Right atrium auricular region (tissue), 2 donors: Measurements from ENCODE around the gene ARL8A. TPM values are rescaled to one million over a fixed set of nuclear protein-coding genes. Genes with fewer than 3 reads are reported as not detected.

Experiments used
- DNase-seq: peaks from one replicate; pipeline ENCODE4 v3.0.0-alpha.2; 2019; ENCODE audit warnings: low spot score
- H3K27ac ChIP-seq, 2 donors: fragments of 200-600 bp; sonication (generic); 1 replicate in 1 of 2; 2 replicates in 1 of 2; pipeline ENCODE4 v1.5.1; 2016 to 2019
- H3K27me3 ChIP-seq, 2 donors: fragments of 200-600 bp; sonication (generic); one replicate each; pipeline versions ENCODE4 v1.5.1 to v1.6.0; 2017 to 2019
- H3K36me3 ChIP-seq: fragments of 200-600 bp; sonication (generic); one replicate; pipeline ENCODE4 v1.5.1; 2016
- H3K4me1 ChIP-seq, 2 donors: fragments of 200-600 bp; sonication (generic); one replicate each; pipeline versions ENCODE4 v1.5.1 to v1.6.0; 2017 to 2019
- H3K4me3 ChIP-seq, 2 donors: fragments of 200-600 bp; sonication (generic); 1 replicate in 1 of 2; 2 replicates in 1 of 2; pipeline ENCODE4 v1.5.1; 2017 to 2019; ENCODE audit warnings: mild to moderate bottlenecking in 1 of 2, moderate library complexity in 1 of 2
- H3K9me3 ChIP-seq, 2 donors: fragments of 200-600 bp; sonication (generic); one replicate each; pipeline ENCODE4 v1.5.1; 2019
- CTCF ChIP-seq, 2 donors: fragments of 200-600 bp; sonication (generic); IDR thresholded peaks; one replicate each; pipeline ENCODE4 v1.5.1; 2019; ENCODE audit warnings: antibody characterized with exemption in 2 of 2
- total RNA-seq, 2 donors: library from RNA; depleted of rRNA; stranded (reverse); fragments of >200 nt; gene quantifications; one replicate each; pipeline ENCODE4 v1.1.0, GENCODE V29; 2016

The ARL8A gene
- total RNA-seq, 2 donors from 2014 or later: 30.8 to 41.6 TPM

- no peak for DNase-seq
- no peak overlapping the region for H3K27ac ChIP-seq
- H3K4me1 ChIP-seq: no peaks in the 10 kb centered on the region
- H3K36me3 ChIP-seq: no peaks in the 10 kb centered on the region
- no peak for TF ChIP-seq CTCF (IDR thresholded peaks at IDR 0.05)
- H3K9me3 ChIP-seq: no peaks in the 10 kb centered on the region
- H3K27me3 ChIP-seq: no peaks in the 10 kb centered on the region
- H3K4me3 ChIP-seq: no peak overlapping the region
These were observed 16.9 kb upstream of the ARL8A start for GRCh38 chr1:202161151-202162046.

GRCh38 chr1:202160377-202160940, 15.9 kb upstream of the ARL8A start, which contains the start of gene PTPN7:
Gene PTPN7, minus strand, starts transcription at chr1:202160602. Its CDS starts 1,200 bp downstream, at chr1:202159402.
- no peaks in the 10 kb centered on the region for H3K27me3 ChIP-seq
- H3K9me3 ChIP-seq: no peaks in the 10 kb centered on the region
- H3K27ac ChIP-seq: no peak within 1 kb of the TSS
- H3K4me1 ChIP-seq: peaks cover 0 to 1% of the 10 kb centered on the region in 2 donors
- no peaks in the 10 kb centered on the region for H3K36me3 ChIP-seq
- TF ChIP-seq CTCF (IDR thresholded peaks at IDR 0.05): no peak
- peak within 1 kb of the TSS in 1 of 2 donors; percentile 13 for H3K4me3 ChIP-seq
- DNase-seq: no peak

GRCh38 chr1:202159534-202160371, 15.2 kb upstream of the ARL8A start:
- Histone ChIP-seq H3K27ac (no peak overlapping the region), H3K27me3 (no peaks in the 10 kb centered on the region), H3K36me3 (no peaks in the 10 kb centered on the region), H3K9me3 (no peaks in the 10 kb centered on the region), H3K4me1 (peaks cover 0 to 8% of the 10 kb centered on the region in 2 donors), H3K4me3 (peak overlapping the region in 1 of 2 donors; percentile 13)
- no peak for DNase-seq
- no peak for TF ChIP-seq CTCF (IDR thresholded peaks at IDR 0.05)

GRCh38 chr1:202158810-202159533, 14.4 kb upstream of the ARL8A start:
- H3K4me3 ChIP-seq: no peak overlapping the region
- no peak for TF ChIP-seq CTCF (IDR thresholded peaks at IDR 0.05)
- no peak overlapping the region for H3K27ac ChIP-seq
- H3K36me3 ChIP-seq: no peaks in the 10 kb centered on the region
- H3K4me1 ChIP-seq: peaks cover 0 to 12% of the 10 kb centered on the region in 2 donors
- no peak for DNase-seq
- H3K27me3 ChIP-seq: no peaks in the 10 kb centered on the region
- no peaks in the 10 kb centered on the region for H3K9me3 ChIP-seq

- H3K4me3 ChIP-seq: no peak overlapping the region
- DNase-seq: no peak
- H3K36me3 ChIP-seq: no peaks in the 10 kb centered on the region
- no peaks in the 10 kb centered on the region for H3K9me3 ChIP-seq
- H3K27ac ChIP-seq: no peak overlapping the region
- H3K27me3 ChIP-seq: no peaks in the 10 kb centered on the region
- peaks cover 0 to 12% of the 10 kb centered on the region in 2 donors for H3K4me1 ChIP-seq
- TF ChIP-seq CTCF (IDR thresholded peaks at IDR 0.05): no peak
These were observed 13.4 kb upstream of the ARL8A start for GRCh38 chr1:202157945-202158344.
